GM12891 (cell line): ENCODE measurements around the gene ETV3. TPM values are rescaled to one million over a fixed set of nuclear protein-coding genes. Genes with fewer than 3 reads are reported as not detected.
A peak's percentile ranks its signal among the peaks of the same experiment; 100 is the strongest.
"Not testable (repeated sequence)": the region's sequence is repeated elsewhere in the genome, so short reads cannot be mapped to it uniquely, and the experiment has no call there.

Experiments
- DNase-seq: peaks from one replicate; pipeline ENCODE4 v3.0.0; 2011; ENCODE audit warnings: low spot score; ENCODE audit not compliant: insufficient read length
- FAIRE-seq: peaks from 2 replicates; lab custom pipeline; 2011; peaks lifted over from hg19 to GRCh38; lab: Jason Lieb, UNC
- PAX5 ChIP-seq: IDR thresholded peaks from 2 replicates; pipeline ENCODE4 v1.6.1; 2011; ENCODE audit warnings: low read length, moderate library complexity, mild to moderate bottlenecking; ENCODE audit not compliant: insufficient read depth, severe bottlenecking
- POLR2A ChIP-seq: IDR thresholded peaks from 2 replicates; pipeline ENCODE4 v1.6.1; 2011; ENCODE audit warnings: low read depth, low read length, control low read depth
- POLR2AphosphoS5 ChIP-seq: IDR thresholded peaks from 2 replicates; pipeline ENCODE4 v1.6.1; 2011; ENCODE audit warnings: low read depth, low read length, control low read depth
- POU2F2 ChIP-seq: IDR thresholded peaks from 2 replicates; pipeline ENCODE4 v1.6.1; 2011; ENCODE audit warnings: low read depth, mild to moderate bottlenecking, control low read depth, low read length, moderate library complexity
- SPI1 ChIP-seq: IDR thresholded peaks from 2 replicates; pipeline ENCODE4 v1.6.1; 2011; ENCODE audit warnings: low read depth, low read length, control low read depth
- TAF1 ChIP-seq: IDR thresholded peaks from 2 replicates; pipeline ENCODE4 v1.6.1; 2011; ENCODE audit warnings: low read depth, low read length, control low read depth
- polyA plus RNA-seq: library from polyadenylated mRNA; unstranded; fragments of >200 nt; gene quantifications from one replicate; pipeline ENCODE4 v1.2.1, GENCODE V29; 2012; ENCODE audit warnings: low read depth, missing spikeins, inconsistent platforms; ENCODE audit not compliant: missing spikeins

ETV3 gene
- 7.4 TPM for polyA plus RNA-seq

- peak; percentile 90 for DNase-seq
- TF ChIP-seq POLR2AphosphoS5 (peak; percentile 67), POLR2A (no peak; the same call in none of the 2 replicates), PAX5 (no peak), POU2F2 (no peak), TAF1 (peak; percentile 47; the same call in 1 of the 2 replicates), SPI1 (peak; percentile 34; the same call in 1 of the 2 replicates)
- FAIRE-seq = peak; percentile 91
Observed at GRCh38 chr1:157138220-157139051, at the start of gene ETV3. Gene ETV3, minus strand, starts transcription at chr1:157138395. Its CDS starts 2,043 bp downstream, at chr1:157136352.

- no peak for FAIRE-seq
- TF ChIP-seq POLR2A (no peak), POLR2AphosphoS5 (no peak), POU2F2 (no peak), SPI1 (no peak), TAF1 (no peak), PAX5 (no peak)
- DNase-seq = no peak
Observed at GRCh38 chr1:157186281-157186992, 48.2 kb upstream of the ETV3 start.

GRCh38 chr1:157183870-157184269, 45.7 kb upstream of the ETV3 start:
- DNase-seq (no peak), FAIRE-seq (no peak)
- TF ChIP-seq POLR2AphosphoS5 = no peak
- TF ChIP-seq SPI1 = no peak
- no peak for TF ChIP-seq PAX5
- no peak for TF ChIP-seq TAF1
- TF ChIP-seq POU2F2 = no peak
- TF ChIP-seq POLR2A = no peak

GRCh38 chr1:157182371-157182770, 44.2 kb upstream of the ETV3 start:
- DNase-seq, FAIRE-seq: not testable (repeated sequence)

GRCh38 chr1:157181790-157182189, 43.6 kb upstream of the ETV3 start:
- DNase-seq (no peak), FAIRE-seq (peak; percentile 38)
- no peak for TF ChIP-seq POLR2AphosphoS5
- peak; percentile 47 for TF ChIP-seq SPI1

GRCh38 chr1:157181258-157181657, 43.1 kb upstream of the ETV3 start:
- DNase-seq (no peak), FAIRE-seq (peak; percentile 82)
- TF ChIP-seq PAX5 = no peak
- peak; percentile 88 for TF ChIP-seq SPI1
- 0 out of 2 replicates have a peak, but pooled peaks have one; percentile 13 for TF ChIP-seq TAF1
- no peak for TF ChIP-seq POLR2AphosphoS5
- TF ChIP-seq POU2F2 = no peak
- TF ChIP-seq POLR2A = no peak

GRCh38 chr1:157178490-157178889, 40.3 kb upstream of the ETV3 start:
- FAIRE-seq (no peak), DNase-seq (no peak)
- no peak for TF ChIP-seq TAF1
- no peak for TF ChIP-seq POLR2A
- no peak for TF ChIP-seq POU2F2
- no peak for TF ChIP-seq PAX5
- no peak for TF ChIP-seq POLR2AphosphoS5
- TF ChIP-seq SPI1 = no peak

- peak; percentile 82 for FAIRE-seq
- no peak for TF ChIP-seq PAX5
- no peak for TF ChIP-seq POLR2A
- TF ChIP-seq TAF1 = no peak
- no peak for TF ChIP-seq SPI1
- no peak for TF ChIP-seq POLR2AphosphoS5
- TF ChIP-seq POU2F2 = no peak
Observed at GRCh38 chr1:157177733-157178394, 39.7 kb upstream of the ETV3 start.

GRCh38 chr1:157176591-157177121, 38.5 kb upstream of the ETV3 start:
- FAIRE-seq (peak; percentile 86), DNase-seq (no peak)
- TF ChIP-seq SPI1 (no peak), PAX5 (no peak), POLR2AphosphoS5 (no peak), TAF1 (no peak), POU2F2 (no peak), POLR2A (no peak)

More at GRCh38 chr1:157177733-157178394, 39.7 kb upstream of the ETV3 start:
- DNase-seq = no peak
